OCI-LY7 (cell line): ENCODE data around the gene RAP1GDS1.

Experiments used
- CTCF ChIP-seq: fragments of 200-600 bp; sonication (generic); conservative IDR thresholded peaks from 2 replicates; pipeline ENCODE4 v1.5.1; 2014; ENCODE audit warnings: mild to moderate bottlenecking, antibody characterized with exemption, low read length, moderate library complexity, mixed read lengths
- EZH2phosphoT487 ChIP-seq: fragments of 200-600 bp; sonication (generic); IDR thresholded peaks from 2 replicates; pipeline ENCODE4 v1.6.1; 2018; ENCODE audit warnings: low read depth, borderline replicate concordance, mild to moderate bottlenecking, mixed run types, antibody characterized with exemption, low read length, moderate library complexity, mixed read lengths

DNA sequence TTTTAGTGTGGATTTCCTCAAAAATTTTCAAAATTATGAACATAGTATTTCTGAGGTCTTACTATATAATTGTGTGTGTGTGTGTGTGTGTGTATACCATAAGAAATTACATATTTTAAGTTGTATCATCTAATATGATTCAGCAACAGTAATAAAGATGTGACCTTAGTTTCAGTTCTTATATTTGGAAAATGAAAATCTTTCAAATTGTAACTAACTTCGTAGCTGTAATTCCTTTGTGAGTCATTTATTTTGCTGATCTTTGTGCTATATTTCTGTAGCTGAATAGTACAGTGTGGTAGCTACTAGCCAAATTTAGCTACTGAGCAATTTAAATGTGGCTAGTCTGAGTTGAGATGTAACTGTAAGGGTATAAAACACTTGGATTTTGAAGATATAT, 116.4 kb downstream of the RAP1GDS1 start:
- TF ChIP-seq CTCF (no peak), EZH2phosphoT487 (no peak)
